HepG2 (cell line): ENCODE data around the gene CREBBP.

Experiments
- NFE2L1 ChIP-seq: sonication (generic); formaldehyde crosslinking; IDR thresholded peaks from 2 replicates; pipeline ENCODE4 v1.4.0; 2020; ENCODE audit warnings: missing genetic modification reagents, mild to moderate bottlenecking, borderline replicate concordance
- ZBTB21 ChIP-seq: sonication (generic); formaldehyde crosslinking; IDR thresholded peaks from 2 replicates; pipeline ENCODE4 v1.4.0; 2020; ENCODE audit warnings: missing genetic modification reagents
- TF ChIP-seq, protein P1 (sequence below), 2 experiments: IDR thresholded peaks; 2 replicates each; pipeline ENCODE4 v1.6.1; 2011 to 2012; ENCODE audit warnings: low read length in 2 of 2, borderline replicate concordance in 1 of 2, low read depth in 1 of 2, mild to moderate bottlenecking in 1 of 2, moderate library complexity in 1 of 2
- TF ChIP-seq, protein P2 (sequence below): IDR thresholded peaks from 2 replicates; pipeline ENCODE4 v1.6.1; 2016; ENCODE audit warnings: missing compliant biosample characterization, missing genetic modification reagents, borderline replicate concordance

DNA sequence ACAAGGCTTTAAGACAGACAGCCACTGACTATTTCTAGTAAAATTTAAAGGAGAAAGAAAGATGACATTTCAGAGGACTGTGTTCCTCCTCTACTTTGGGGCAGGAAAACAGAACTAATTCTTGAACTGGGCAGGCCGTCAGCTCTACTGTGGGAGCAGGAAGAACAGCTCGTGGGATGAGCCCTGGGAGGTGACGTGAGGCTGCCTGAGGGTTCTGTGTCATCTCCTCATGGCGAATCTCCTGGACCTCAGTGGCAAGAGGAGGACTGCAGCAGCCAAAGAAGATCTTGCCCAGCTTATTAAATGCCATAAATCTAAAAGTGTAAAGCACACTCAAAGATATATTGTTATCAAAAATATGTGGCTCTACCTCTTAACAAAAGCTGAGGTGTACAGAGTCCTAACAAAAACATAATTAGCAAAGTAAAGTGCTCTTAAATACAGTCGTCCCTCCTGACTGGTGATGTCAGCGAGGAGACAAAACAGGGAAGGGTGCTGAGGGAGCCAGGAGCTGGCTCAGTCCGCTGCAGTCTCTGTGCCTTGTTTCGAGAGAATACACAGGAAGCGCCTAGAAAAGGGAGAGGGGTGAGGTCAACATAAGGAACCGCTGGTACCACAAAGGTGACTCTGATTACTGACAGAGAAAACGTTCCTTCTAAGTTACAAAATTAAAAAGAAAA lies 58.0 kb downstream of the CREBBP start:
- no peak for TF ChIP-seq ZBTB21
- TF ChIP-seq, protein P1, sequence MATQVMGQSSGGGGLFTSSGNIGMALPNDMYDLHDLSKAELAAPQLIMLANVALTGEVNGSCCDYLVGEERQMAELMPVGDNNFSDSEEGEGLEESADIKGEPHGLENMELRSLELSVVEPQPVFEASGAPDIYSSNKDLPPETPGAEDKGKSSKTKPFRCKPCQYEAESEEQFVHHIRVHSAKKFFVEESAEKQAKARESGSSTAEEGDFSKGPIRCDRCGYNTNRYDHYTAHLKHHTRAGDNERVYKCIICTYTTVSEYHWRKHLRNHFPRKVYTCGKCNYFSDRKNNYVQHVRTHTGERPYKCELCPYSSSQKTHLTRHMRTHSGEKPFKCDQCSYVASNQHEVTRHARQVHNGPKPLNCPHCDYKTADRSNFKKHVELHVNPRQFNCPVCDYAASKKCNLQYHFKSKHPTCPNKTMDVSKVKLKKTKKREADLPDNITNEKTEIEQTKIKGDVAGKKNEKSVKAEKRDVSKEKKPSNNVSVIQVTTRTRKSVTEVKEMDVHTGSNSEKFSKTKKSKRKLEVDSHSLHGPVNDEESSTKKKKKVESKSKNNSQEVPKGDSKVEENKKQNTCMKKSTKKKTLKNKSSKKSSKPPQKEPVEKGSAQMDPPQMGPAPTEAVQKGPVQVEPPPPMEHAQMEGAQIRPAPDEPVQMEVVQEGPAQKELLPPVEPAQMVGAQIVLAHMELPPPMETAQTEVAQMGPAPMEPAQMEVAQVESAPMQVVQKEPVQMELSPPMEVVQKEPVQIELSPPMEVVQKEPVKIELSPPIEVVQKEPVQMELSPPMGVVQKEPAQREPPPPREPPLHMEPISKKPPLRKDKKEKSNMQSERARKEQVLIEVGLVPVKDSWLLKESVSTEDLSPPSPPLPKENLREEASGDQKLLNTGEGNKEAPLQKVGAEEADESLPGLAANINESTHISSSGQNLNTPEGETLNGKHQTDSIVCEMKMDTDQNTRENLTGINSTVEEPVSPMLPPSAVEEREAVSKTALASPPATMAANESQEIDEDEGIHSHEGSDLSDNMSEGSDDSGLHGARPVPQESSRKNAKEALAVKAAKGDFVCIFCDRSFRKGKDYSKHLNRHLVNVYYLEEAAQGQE (IDR thresholded peaks at IDR 0.05; ENCODE audit: borderline replicate concordance in 1 of 2, low read depth in 1 of 2, low read length in 2 of 2): no peak
- no peak for TF ChIP-seq NFE2L1 (CRISPR knock-in tag)
- TF ChIP-seq, protein P2, sequence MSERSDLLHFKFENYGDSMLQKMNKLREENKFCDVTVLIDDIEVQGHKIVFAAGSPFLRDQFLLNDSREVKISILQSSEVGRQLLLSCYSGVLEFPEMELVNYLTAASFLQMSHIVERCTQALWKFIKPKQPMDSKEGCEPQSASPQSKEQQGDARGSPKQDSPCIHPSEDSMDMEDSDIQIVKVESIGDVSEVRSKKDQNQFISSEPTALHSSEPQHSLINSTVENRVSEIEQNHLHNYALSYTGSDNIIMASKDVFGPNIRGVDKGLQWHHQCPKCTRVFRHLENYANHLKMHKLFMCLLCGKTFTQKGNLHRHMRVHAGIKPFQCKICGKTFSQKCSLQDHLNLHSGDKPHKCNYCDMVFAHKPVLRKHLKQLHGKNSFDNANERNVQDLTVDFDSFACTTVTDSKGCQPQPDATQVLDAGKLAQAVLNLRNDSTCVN (CRISPR knock-in tag): no peak
